Testis (tissue), 3 donors: ENCODE measurements around the gene ENO1. TPM values are rescaled to one million over a fixed set of nuclear protein-coding genes. Genes with fewer than 3 reads are reported as not detected.

ENCODE experiments used
- DNase-seq: peaks from one replicate; pipeline ENCODE4 v3.0.0-alpha.2; 2019
- H3K27ac ChIP-seq, 2 donors: fragments of 200-600 bp; sonication (generic); one replicate each; pipeline ENCODE4 v1.5.1; 2019
- H3K27me3 ChIP-seq: fragments of 200-600 bp; sonication (generic); one replicate; pipeline ENCODE4 v1.5.1; 2019
- H3K36me3 ChIP-seq: fragments of 200-600 bp; sonication (generic); one replicate; pipeline ENCODE4 v1.5.1; 2017; ENCODE audit warnings: low read depth; ENCODE audit errors: missing control alignments
- H3K4me1 ChIP-seq: fragments of 200-600 bp; sonication (generic); one replicate; pipeline ENCODE4 v1.5.1; 2019
- H3K4me3 ChIP-seq, 2 donors: fragments of 200-600 bp; sonication (generic); one replicate each; pipeline ENCODE4 v1.5.1; 2017 to 2019
- H3K9me3 ChIP-seq: fragments of 200-600 bp; sonication (generic); one replicate; pipeline ENCODE4 v1.5.1; 2017
- CTCF ChIP-seq, 3 experiments: fragments of 450-650 bp in 2 of 3; fragments of 200-600 bp in 1 of 3; sonication (generic) in 1 of 3; IDR thresholded peaks; one replicate each; pipeline ENCODE4 v1.5.1; 2016 to 2019; ENCODE audit warnings: antibody characterized with exemption in 3 of 3, mild to moderate bottlenecking in 2 of 3, moderate library complexity in 1 of 3
- POLR2A ChIP-seq: fragments of 450-650 bp; IDR thresholded peaks from one replicate; pipeline ENCODE4 v1.6.1; 2017; ENCODE audit warnings: antibody characterized with exemption, mild to moderate bottlenecking, moderate library complexity
- WGBS, 2 donors: methylation state at CpG; one replicate each; pipeline ENCODE4 v1.1.5; 2018; 5-methylcytosine and 5-hydroxymethylcytosine counted together
- intact Hi-C: fragments of 100-400 bp; cut with DNase I; formaldehyde crosslinking; loops from one replicate; pipeline ENCODE4 v1.15.1; 2023; ENCODE audit warnings: low total_unique reads
- polyA plus RNA-seq: library from polyadenylated mRNA; stranded (reverse); fragments of 350-450 nt; fragmentation: Illumina TruSeq; extraction: RNeasy Lipid Tissue Mini Kit (QIAGEN cat#74804); gene quantifications from one replicate; pipeline ENCODE4 v1.2.3, GENCODE V29; 2014; ENCODE audit warnings: low read depth, low replicate concordance; ENCODE audit not compliant: insufficient read depth
- total RNA-seq, 2 donors: library from RNA; depleted of rRNA; stranded (reverse); fragments of >200 nt; gene quantifications; one replicate each; pipeline ENCODE4 v1.2.3, GENCODE V29; 2016

ENO1 gene
- total and polyA plus RNA-seq, 3 donors from 2014 or later, result 310 to 589 (median 380) TPM

GRCh38 chr1:8911416-8912309 is 33.2 kb upstream of the ENO1 start:
- intact Hi-C loops, result no loop called here
- Histone ChIP-seq H3K27ac (no peak overlapping the region), H3K4me1 (no peaks in the 10 kb centered on the region), H3K27me3 (no peaks in the 10 kb centered on the region), H3K36me3 (no peaks in the 10 kb centered on the region), H3K9me3 (no peaks in the 10 kb centered on the region), H3K4me3 (no peak overlapping the region)
- TF ChIP-seq CTCF (IDR thresholded peaks at IDR 0.05) (no peak), POLR2A (no peak)
- no peak for DNase-seq
- 81 to 87% methylated on average over 6 of the region's 17 CpGs for WGBS, 2 donors

- no peaks in the 10 kb centered on the region for H3K36me3 ChIP-seq
- no peak for DNase-seq
- no peaks in the 10 kb centered on the region for H3K4me1 ChIP-seq
- 72 to 81% methylated on average over 5 to 6 of the region's 6 CpGs for WGBS, 2 donors
- no peak overlapping the region for H3K27ac ChIP-seq
- no peak overlapping the region for H3K4me3 ChIP-seq
- intact Hi-C loops, result no loop called here
- H3K9me3 ChIP-seq, result no peaks in the 10 kb centered on the region
- H3K27me3 ChIP-seq, result no peaks in the 10 kb centered on the region
- TF ChIP-seq CTCF (IDR thresholded peaks at IDR 0.05) (no peak), POLR2A (no peak)
These were observed 32.4 kb upstream of the ENO1 start for GRCh38 chr1:8910914-8911313.

- TF ChIP-seq POLR2A (no peak), CTCF (IDR thresholded peaks at IDR 0.05) (no peak)
- intact Hi-C loops, result no loop called here
These were observed 31.8 kb upstream of the ENO1 start for GRCh38 chr1:8910331-8910730.

GRCh38 chr1:8908388-8909151 is 30.1 kb upstream of the ENO1 start:
- H3K27ac ChIP-seq, result no peak overlapping the region
- H3K9me3 ChIP-seq, result no peaks in the 10 kb centered on the region
- intact Hi-C loops, result no loop called here
- H3K4me1 ChIP-seq, result peaks cover 6% of the 10 kb centered on the region
- TF ChIP-seq POLR2A (no peak), CTCF (IDR thresholded peaks at IDR 0.05) (no peak)
- WGBS, 2 donors, result 79 to 82% methylated on average over 17 to 18 of the region's 18 CpGs
- H3K4me3 ChIP-seq, result no peak overlapping the region
- no peaks in the 10 kb centered on the region for H3K27me3 ChIP-seq
- no peak for DNase-seq
- H3K36me3 ChIP-seq, result no peaks in the 10 kb centered on the region

More at GRCh38 chr1:8910331-8910730, 31.8 kb upstream of the ENO1 start:
- no peaks in the 10 kb centered on the region for H3K27me3 ChIP-seq
- H3K9me3 ChIP-seq, result no peaks in the 10 kb centered on the region
- no peak overlapping the region for H3K4me3 ChIP-seq
- no peaks in the 10 kb centered on the region for H3K4me1 ChIP-seq
- no peaks in the 10 kb centered on the region for H3K36me3 ChIP-seq
- DNase-seq, result no peak
- no peak overlapping the region for H3K27ac ChIP-seq
- WGBS, 2 donors, result 86 to 94% methylated on average over 3 of the region's 3 CpGs
